Subcutaneous abdominal adipose tissue (tissue), 5 donors: ENCODE results near the gene FPR1.

Experiments
- H3K27ac ChIP-seq: one replicate; pipeline ENCODE4 v1.7.0; 2013; ENCODE audit warnings: low read depth, mild to moderate bottlenecking, inconsistent platforms, low read length, moderate library complexity
- H3K27me3 ChIP-seq, 5 donors: one replicate each; pipeline ENCODE4 v1.7.0; 2013; ENCODE audit warnings: low read length in 5 of 5, inconsistent platforms in 1 of 5; ENCODE audit not compliant: control insufficient read depth in 5 of 5, insufficient read depth in 4 of 5
- H3K36me3 ChIP-seq, 5 donors: one replicate each; pipeline ENCODE4 v1.7.0; 2013; ENCODE audit warnings: low read length in 5 of 5; ENCODE audit not compliant: control insufficient read depth in 5 of 5, insufficient read depth in 5 of 5
- H3K4me1 ChIP-seq, 5 donors: one replicate each; pipeline ENCODE4 v1.7.0; 2013; ENCODE audit warnings: low read length in 5 of 5, mild to moderate bottlenecking in 3 of 5, moderate library complexity in 1 of 5; ENCODE audit not compliant: control insufficient read depth in 5 of 5, insufficient read depth in 5 of 5
- H3K4me3 ChIP-seq, 5 donors: one replicate each; pipeline ENCODE4 v1.7.0; 2013; ENCODE audit warnings: low read length in 5 of 5, low read depth in 1 of 5
- H3K9ac ChIP-seq, 5 donors: one replicate each; pipeline ENCODE4 v1.7.0; 2013; ENCODE audit warnings: low read length in 5 of 5, mild to moderate bottlenecking in 4 of 5, moderate library complexity in 3 of 5
- H3K9me3 ChIP-seq, 5 donors: one replicate each; pipeline ENCODE4 v1.7.0; 2013; ENCODE audit warnings: low read length in 5 of 5; ENCODE audit not compliant: control insufficient read depth in 5 of 5
- donor health status: healthy.
- donor health status: healthy.
- donor health status: healthy.
- donor health status: healthy.
- donor health status: healthy.

Gene FPR1

GRCh38 chr19:51711702-51712101 lies 40.0 kb downstream of the FPR1 start:
- Histone ChIP-seq H3K4me3 (no peak overlapping the region), H3K9ac (no peak overlapping the region), H3K4me1 (no peaks in the 10 kb centered on the region), H3K9me3 (no peaks in the 10 kb centered on the region), H3K27ac (no peak overlapping the region), H3K36me3 (peaks cover 0 to 3% (median under 1%) of the 10 kb centered on the region in 5 donors), H3K27me3 (peaks cover 0 to 3% (median under 1%) of the 10 kb centered on the region in 5 donors)

GRCh38 chr19:51710163-51710562 lies 41.5 kb downstream of the FPR1 start:
- Histone ChIP-seq H3K9ac (no peak overlapping the region), H3K9me3 (no peaks in the 10 kb centered on the region), H3K36me3 (peaks cover 2 to 13% (median 8%) of the 10 kb centered on the region in 5 donors), H3K27ac (no peak overlapping the region), H3K27me3 (no peaks in the 10 kb centered on the region), H3K4me3 (no peak overlapping the region), H3K4me1 (peaks cover 0 to 3% (median 2%) of the 10 kb centered on the region in 5 donors)

- Histone ChIP-seq H3K9ac (no peak overlapping the region), H3K27ac (no peak overlapping the region), H3K27me3 (no peaks in the 10 kb centered on the region), H3K4me3 (no peak overlapping the region), H3K4me1 (peaks cover 0 to 9% (median 8%) of the 10 kb centered on the region in 5 donors), H3K36me3 (peaks cover 2 to 15% (median 9%) of the 10 kb centered on the region in 5 donors), H3K9me3 (no peaks in the 10 kb centered on the region)
Observed at GRCh38 chr19:51709575-51709974, 42.1 kb downstream of the FPR1 start.

GRCh38 chr19:51708811-51709210 lies 42.9 kb downstream of the FPR1 start:
- Histone ChIP-seq H3K27me3 (no peaks in the 10 kb centered on the region), H3K4me3 (no peak overlapping the region), H3K4me1 (peaks cover 0 to 12% (median 11%) of the 10 kb centered on the region in 5 donors), H3K9ac (no peak overlapping the region), H3K9me3 (no peaks in the 10 kb centered on the region), H3K27ac (no peak overlapping the region), H3K36me3 (peaks cover 2 to 15% (median 9%) of the 10 kb centered on the region in 5 donors)

- no peak overlapping the region for H3K4me3 ChIP-seq
- no peak overlapping the region for H3K27ac ChIP-seq
- peaks cover 2 to 15% (median 9%) of the 10 kb centered on the region in 5 donors for H3K36me3 ChIP-seq
Observed at GRCh38 chr19:51706885-51707284, 44.8 kb downstream of the FPR1 start.

GRCh38 chr19:51706296-51706695 lies 45.4 kb downstream of the FPR1 start:
- no peaks in the 10 kb centered on the region for H3K9me3 ChIP-seq
- peaks cover 0 to 27% (median 25%) of the 10 kb centered on the region in 5 donors for H3K4me1 ChIP-seq
- H3K4me3 ChIP-seq = no peak overlapping the region
- peaks cover 2 to 18% (median 12%) of the 10 kb centered on the region in 5 donors for H3K36me3 ChIP-seq
- H3K27me3 ChIP-seq = no peaks in the 10 kb centered on the region
- H3K9ac ChIP-seq = no peak overlapping the region
- no peak overlapping the region for H3K27ac ChIP-seq

More at GRCh38 chr19:51706885-51707284, 44.8 kb downstream of the FPR1 start:
- no peaks in the 10 kb centered on the region for H3K9me3 ChIP-seq
- no peaks in the 10 kb centered on the region for H3K27me3 ChIP-seq
- H3K4me1 ChIP-seq = peaks cover 0 to 27% (median 25%) of the 10 kb centered on the region in 5 donors
- no peak overlapping the region for H3K9ac ChIP-seq

- peaks cover 0 to 27% (median 25%) of the 10 kb centered on the region in 5 donors for H3K4me1 ChIP-seq
- H3K9me3 ChIP-seq = no peaks in the 10 kb centered on the region
- peak overlapping the region; percentile 62 to 82 (median 77) for H3K4me3 ChIP-seq
- H3K9ac ChIP-seq = peak overlapping the region; percentile 68 to 98 (median 85)
- peaks cover 2 to 28% (median 16%) of the 10 kb centered on the region in 5 donors for H3K36me3 ChIP-seq
- peak overlapping the region; percentile 91 for H3K27ac ChIP-seq
- no peaks in the 10 kb centered on the region for H3K27me3 ChIP-seq
Observed at GRCh38 chr19:51704626-51705025, 47.1 kb downstream of the FPR1 start.

GRCh38 chr19:51703575-51704515 lies 47.8 kb downstream of the FPR1 start:
- no peaks in the 10 kb centered on the region for H3K9me3 ChIP-seq
- H3K9ac ChIP-seq = peak overlapping the region; percentile 68 to 98 (median 85)
- peaks cover 0 to 27% (median 25%) of the 10 kb centered on the region in 5 donors for H3K4me1 ChIP-seq
- peaks cover 2 to 36% (median 23%) of the 10 kb centered on the region in 5 donors for H3K36me3 ChIP-seq
- peak overlapping the region; percentile 91 for H3K27ac ChIP-seq
- H3K4me3 ChIP-seq = peak overlapping the region; percentile 62 to 82 (median 77)
- no peaks in the 10 kb centered on the region for H3K27me3 ChIP-seq

- H3K4me1 ChIP-seq = peaks cover 0 to 27% (median 25%) of the 10 kb centered on the region in 5 donors
- H3K9me3 ChIP-seq = no peaks in the 10 kb centered on the region
- peak overlapping the region in 4 of 5 donors; percentile 53 to 98 (median 72) for H3K9ac ChIP-seq
- H3K27ac ChIP-seq = peak overlapping the region; percentile 91
- H3K36me3 ChIP-seq = peaks cover 2 to 44% (median 32%) of the 10 kb centered on the region in 5 donors
- peak overlapping the region in 4 of 5 donors; percentile 58 to 82 (median 78) for H3K4me3 ChIP-seq
- no peaks in the 10 kb centered on the region for H3K27me3 ChIP-seq
Observed at GRCh38 chr19:51702825-51703574, 48.7 kb downstream of the FPR1 start.
